Spleen (tissue), 11 donors: Measurements from ENCODE around the gene TMEM106B. TPM values are rescaled to one million over a fixed set of nuclear protein-coding genes. Genes with fewer than 3 reads are reported as not detected.

Experiments used
- DNase-seq: peaks from one replicate; pipeline ENCODE4 v3.0.0-alpha.2; 2020
- H3K27ac ChIP-seq, 8 donors: fragments of 200-600 bp; sonication (generic) in 7 of 8; 1 replicate in 4 of 8; 2 replicates in 4 of 8; pipeline versions ENCODE4 v1.5.0 to v1.8.0; 2016 to 2021; ENCODE audit warnings: inconsistent platforms in 4 of 8, mild to moderate bottlenecking in 4 of 8, moderate library complexity in 1 of 8
- H3K27me3 ChIP-seq, 7 donors: fragments of 200-600 bp; sonication (generic) in 6 of 7; replicated peaks in 1 of 7; 1 replicate in 4 of 7; 2 replicates in 3 of 7; pipeline versions ENCODE4 v1.5.0 to v1.8.0; 2016 to 2021; ENCODE audit warnings: inconsistent platforms in 3 of 7, mild to moderate bottlenecking in 1 of 7
- H3K36me3 ChIP-seq, 6 donors: fragments of 200-600 bp; sonication (generic) in 5 of 6; 1 replicate in 4 of 6; 2 replicates in 2 of 6; pipeline versions ENCODE4 v1.5.0 to v1.8.0; 2016 to 2021; ENCODE audit warnings: inconsistent platforms in 2 of 6
- H3K4me1 ChIP-seq, 6 donors: fragments of 200-600 bp; sonication (generic) in 5 of 6; 1 replicate in 3 of 6; 2 replicates in 3 of 6; pipeline versions ENCODE4 v1.5.0 to v1.8.0; 2016 to 2021; ENCODE audit warnings: inconsistent platforms in 3 of 6
- H3K4me3 ChIP-seq, 8 donors: fragments of 200-600 bp; sonication (generic) in 7 of 8; 1 replicate in 4 of 8; 2 replicates in 4 of 8; pipeline versions ENCODE4 v1.5.0 to v1.8.0; 2016 to 2021; ENCODE audit warnings: inconsistent platforms in 4 of 8, mild to moderate bottlenecking in 4 of 8, moderate library complexity in 2 of 8
- H3K9me3 ChIP-seq, 8 donors: fragments of 200-600 bp; sonication (generic) in 7 of 8; 1 replicate in 4 of 8; 2 replicates in 4 of 8; pipeline versions ENCODE4 v1.5.0 to v1.8.0; 2016 to 2021; ENCODE audit warnings: inconsistent platforms in 4 of 8
- POLR2A ChIP-seq, 3 donors: fragments of 450-650 bp; IDR thresholded peaks; one replicate each; pipeline ENCODE4 v1.5.1; 2017; ENCODE audit warnings: antibody characterized with exemption in 3 of 3, mild to moderate bottlenecking in 1 of 3
- POLR2AphosphoS5 ChIP-seq, 3 donors: sonication (generic); formaldehyde crosslinking; IDR thresholded peaks; one replicate each; pipeline ENCODE4 v1.5.1; 2017; ENCODE audit warnings: antibody characterized with exemption in 3 of 3
- WGBS, 5 donors: extraction: QIAGEN DNeasy Blood & Tissue Kit in 3 of 5; methylation state at CpG; one replicate each; pipeline versions ENCODE4 v1.1.5 to v1.1.7; 2013 to 2018; 5-methylcytosine and 5-hydroxymethylcytosine counted together
- intact Hi-C: fragments of 100-400 bp; cut with DNase I; formaldehyde crosslinking; loops from one replicate; pipeline ENCODE4 v1.15.0; 2023; ENCODE audit warnings: low total_unique reads
- polyA plus RNA-seq, 3 donors: library from polyadenylated mRNA; stranded (reverse); fragments of 200-250 nt; gene quantifications; one replicate each; pipeline ENCODE4 v1.2.1, GENCODE V29; 2013
- total RNA-seq, 7 donors: library from RNA; depleted of rRNA in 3 of 7; stranded (reverse); fragments of >200 nt in 3 of 7; fragmentation: NEBNext Ultra II Directional in 4 of 7; extraction: Animal tissue kit (Norgen Biotek cat#: 25700) in 4 of 7; gene quantifications; one replicate each; pipeline versions ENCODE4 v1.1.0 to v1.2.1, GENCODE V29; 2016 to 2021
- TF ChIP-seq, protein P1 (sequence below), 11 experiments: fragments of 200-600 bp in 7 of 11; fragments of 450-650 bp in 4 of 11; sonication (generic) in 4 of 11; IDR thresholded peaks in 8 of 11; conservative IDR thresholded peaks in 3 of 11; 1 replicate in 7 of 11; 2 replicates in 4 of 11; pipeline versions ENCODE4 v1.4.0 to v1.8.0; 2016 to 2021; ENCODE audit warnings: antibody characterized with exemption in 11 of 11, inconsistent platforms in 4 of 11, mild to moderate bottlenecking in 1 of 11
- donor health status: healthy with polysubstance abuse.
- donor health status: DM: no; HTN: no; CAD: no; lungs with moderate emphysema.
- donor health status: DM: no; HTN: no; CAD: no.
- donor health status: Bipolar disorder and iron deficiency.
- donor health status: healthy.
- donor health status: DM: no; HTN: no; CAD: no.
- donor health status: DM: yes; HTN: yes; CAD: no.

Gene TMEM106B
- total and polyA plus RNA-seq, 10 donors, result 6.6 to 58.2 (median 31.3) TPM

DNA sequence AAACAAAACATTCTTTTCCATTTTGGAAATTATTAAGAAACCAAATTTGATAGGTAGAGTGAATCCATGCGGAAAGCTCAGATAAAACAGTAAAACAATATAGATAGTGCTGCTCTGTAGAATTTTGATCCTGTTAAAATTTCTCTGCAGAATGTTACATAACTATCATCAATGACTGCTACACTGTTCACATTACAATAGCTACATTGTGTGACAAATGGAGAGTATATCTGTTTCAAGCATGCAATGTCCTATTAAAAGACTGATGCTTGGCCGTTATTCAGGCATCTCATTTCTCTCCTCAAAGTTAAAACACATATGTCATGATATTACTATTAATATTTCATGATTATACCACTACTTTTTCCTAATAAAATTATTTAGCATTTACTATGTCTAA, 14.7 kb upstream of the TMEM106B start:
- Histone ChIP-seq H3K36me3 (no peaks in the 10 kb centered on the region), H3K4me3 (no peak overlapping the region), H3K27ac (no peak overlapping the region), H3K27me3 (no peaks in the 10 kb centered on the region), H3K9me3 (no peaks in the 10 kb centered on the region), H3K4me1 (no peaks in the 10 kb centered on the region)
- WGBS, 5 donors, result 79 to 92% (median 87%) methylated on average over 2 of the region's 2 CpGs
- TF ChIP-seq, protein P1, sequence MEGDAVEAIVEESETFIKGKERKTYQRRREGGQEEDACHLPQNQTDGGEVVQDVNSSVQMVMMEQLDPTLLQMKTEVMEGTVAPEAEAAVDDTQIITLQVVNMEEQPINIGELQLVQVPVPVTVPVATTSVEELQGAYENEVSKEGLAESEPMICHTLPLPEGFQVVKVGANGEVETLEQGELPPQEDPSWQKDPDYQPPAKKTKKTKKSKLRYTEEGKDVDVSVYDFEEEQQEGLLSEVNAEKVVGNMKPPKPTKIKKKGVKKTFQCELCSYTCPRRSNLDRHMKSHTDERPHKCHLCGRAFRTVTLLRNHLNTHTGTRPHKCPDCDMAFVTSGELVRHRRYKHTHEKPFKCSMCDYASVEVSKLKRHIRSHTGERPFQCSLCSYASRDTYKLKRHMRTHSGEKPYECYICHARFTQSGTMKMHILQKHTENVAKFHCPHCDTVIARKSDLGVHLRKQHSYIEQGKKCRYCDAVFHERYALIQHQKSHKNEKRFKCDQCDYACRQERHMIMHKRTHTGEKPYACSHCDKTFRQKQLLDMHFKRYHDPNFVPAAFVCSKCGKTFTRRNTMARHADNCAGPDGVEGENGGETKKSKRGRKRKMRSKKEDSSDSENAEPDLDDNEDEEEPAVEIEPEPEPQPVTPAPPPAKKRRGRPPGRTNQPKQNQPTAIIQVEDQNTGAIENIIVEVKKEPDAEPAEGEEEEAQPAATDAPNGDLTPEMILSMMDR (IDR thresholded peaks at IDR 0.05 in 8 of 11, conservative IDR thresholded peaks at IDR 0.05 in 3 of 11), result no peak
- TF ChIP-seq POLR2AphosphoS5 (IDR thresholded peaks at IDR 0.05), result no peak
- no peak for TF ChIP-seq POLR2A (IDR thresholded peaks at IDR 0.05)
- intact Hi-C loops, result no loop called here
- no peak for DNase-seq

DNA sequence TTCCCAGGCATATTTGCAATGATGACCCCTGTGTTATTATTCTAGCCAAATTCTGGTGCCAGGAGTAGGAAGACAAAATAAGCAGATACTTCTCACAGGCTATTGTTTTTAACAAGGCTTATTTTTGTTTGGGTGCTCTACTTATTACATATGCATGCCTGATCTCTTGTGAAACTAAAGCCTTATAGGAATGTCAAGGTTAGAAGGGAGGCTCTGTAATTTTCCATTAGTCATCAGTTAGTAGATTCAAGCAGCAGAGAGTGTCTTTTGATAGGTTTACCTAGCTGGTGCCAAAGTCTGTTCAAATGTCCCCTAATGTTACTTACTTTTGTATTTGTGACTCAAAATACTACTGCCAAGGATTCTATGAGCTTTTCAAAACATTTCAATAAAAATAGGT, 11.7 kb upstream of the TMEM106B start:
- intact Hi-C loops, result no loop called here
- Histone ChIP-seq H3K27me3 (no peaks in the 10 kb centered on the region), H3K9me3 (no peaks in the 10 kb centered on the region), H3K27ac (no peak overlapping the region), H3K4me1 (no peaks in the 10 kb centered on the region), H3K4me3 (no peak overlapping the region), H3K36me3 (no peaks in the 10 kb centered on the region)
- no peak for TF ChIP-seq POLR2A (IDR thresholded peaks at IDR 0.05)
- TF ChIP-seq POLR2AphosphoS5 (IDR thresholded peaks at IDR 0.05), result no peak
- TF ChIP-seq, protein P1 (IDR thresholded peaks at IDR 0.05 in 8 of 11, conservative IDR thresholded peaks at IDR 0.05 in 3 of 11), result no peak
- DNase-seq, result no peak

- intact Hi-C loops, result no loop called here
- 62 to 79% (median 72%) methylated on average over 2 of the region's 2 CpGs for WGBS, 5 donors
- H3K27ac ChIP-seq, result no peak overlapping the region
Measured at GRCh38 chr7:12207046-12207445, 4.0 kb upstream of the TMEM106B start.

DNA sequence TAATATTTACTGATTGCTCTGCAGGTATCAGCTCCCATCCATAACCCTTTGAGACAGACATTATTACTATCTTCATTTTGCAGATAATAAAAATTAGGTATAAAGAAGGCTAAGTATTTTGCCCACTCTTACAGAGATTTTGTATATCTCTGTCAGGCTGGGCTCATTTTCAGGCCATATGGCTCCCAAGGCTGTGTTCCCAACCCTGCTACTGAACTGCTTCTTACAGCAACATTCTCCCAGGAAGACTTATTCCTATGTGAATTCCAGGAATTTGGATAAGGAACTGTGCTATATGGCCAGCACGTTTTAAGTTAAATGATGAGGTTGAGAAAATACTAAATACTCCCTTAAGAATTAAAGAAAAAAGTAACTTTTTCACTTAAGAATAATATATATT, 1.9 kb upstream of the TMEM106B start:
- Histone ChIP-seq H3K9me3 (no peaks in the 10 kb centered on the region), H3K4me3 (no peak overlapping the region), H3K27ac (no peak overlapping the region), H3K36me3 (peaks cover 0 to under 1% (median 0%) of the 10 kb centered on the region in 6 donors), H3K27me3 (peaks cover 0 to 8% (median 0%) of the 10 kb centered on the region in 7 donors), H3K4me1 (peaks cover 16 to 35% (median 26%) of the 10 kb centered on the region in 6 donors)
- TF ChIP-seq POLR2AphosphoS5 (IDR thresholded peaks at IDR 0.05) (no peak), POLR2A (IDR thresholded peaks at IDR 0.05) (no peak)
- TF ChIP-seq, protein P1 (IDR thresholded peaks at IDR 0.05 in 8 of 11, conservative IDR thresholded peaks at IDR 0.05 in 3 of 11), result no peak
- 63 to 80% (median 74%) methylated on average over 1 of the region's 1 CpG for WGBS, 5 donors
- DNase-seq, result no peak
- intact Hi-C loops, result no loop called here

More at GRCh38 chr7:12207046-12207445, 4.0 kb upstream of the TMEM106B start:
- Histone ChIP-seq H3K27me3 (peaks cover 0 to 8% (median 0%) of the 10 kb centered on the region in 7 donors), H3K4me3 (no peak overlapping the region), H3K9me3 (no peaks in the 10 kb centered on the region), H3K4me1 (peaks cover 4 to 13% (median 10%) of the 10 kb centered on the region in 6 donors), H3K36me3 (no peaks in the 10 kb centered on the region)
- no peak for DNase-seq
- TF ChIP-seq POLR2A (IDR thresholded peaks at IDR 0.05) (no peak), POLR2AphosphoS5 (IDR thresholded peaks at IDR 0.05) (no peak)
- TF ChIP-seq, protein P1 (IDR thresholded peaks at IDR 0.05 in 8 of 11, conservative IDR thresholded peaks at IDR 0.05 in 3 of 11), result no peak
